Vagina (tissue), 2 donors: ENCODE measurements around the gene ASTL.

Experiments
- CTCF ChIP-seq, 3 experiments: fragments of 450-650 bp in 2 of 3; fragments of 200-600 bp in 1 of 3; sonication (generic) in 1 of 3; IDR thresholded peaks; one replicate each; pipeline ENCODE4 v1.5.1; 2017 to 2019; ENCODE audit warnings: antibody characterized with exemption in 3 of 3, mild to moderate bottlenecking in 2 of 3, moderate library complexity in 2 of 3
- POLR2A ChIP-seq, 2 donors: fragments of 450-650 bp; IDR thresholded peaks; one replicate each; pipeline ENCODE4 v1.6.1; 2017; ENCODE audit warnings: antibody characterized with exemption in 2 of 2, mild to moderate bottlenecking in 2 of 2, moderate library complexity in 2 of 2
- POLR2AphosphoS5 ChIP-seq, 2 donors: sonication (generic); formaldehyde crosslinking; IDR thresholded peaks; one replicate each; pipeline ENCODE4 v1.9.0; 2017; ENCODE audit warnings: antibody characterized with exemption in 2 of 2, mild to moderate bottlenecking in 2 of 2, low read depth in 1 of 2; ENCODE audit not compliant: insufficient read depth in 1 of 2

GRCh38 chr2:96087130-96087529 is 51.2 kb downstream of the ASTL start:
- TF ChIP-seq POLR2A (IDR thresholded peaks at IDR 0.05) (no peak), CTCF (IDR thresholded peaks at IDR 0.05) (no peak), POLR2AphosphoS5 (IDR thresholded peaks at IDR 0.05; ENCODE audit: insufficient read depth in 1 of 2, low read depth in 1 of 2) (no peak)
